Measurements from ENCODE around the gene STON2. TPM values are rescaled to one million over a fixed set of nuclear protein-coding genes. Genes with fewer than 3 reads are reported as not detected.

Gene STON2
- total RNA-seq, 2 donors from 2014 or later: 8.6 to 14.1 TPM

DNA sequence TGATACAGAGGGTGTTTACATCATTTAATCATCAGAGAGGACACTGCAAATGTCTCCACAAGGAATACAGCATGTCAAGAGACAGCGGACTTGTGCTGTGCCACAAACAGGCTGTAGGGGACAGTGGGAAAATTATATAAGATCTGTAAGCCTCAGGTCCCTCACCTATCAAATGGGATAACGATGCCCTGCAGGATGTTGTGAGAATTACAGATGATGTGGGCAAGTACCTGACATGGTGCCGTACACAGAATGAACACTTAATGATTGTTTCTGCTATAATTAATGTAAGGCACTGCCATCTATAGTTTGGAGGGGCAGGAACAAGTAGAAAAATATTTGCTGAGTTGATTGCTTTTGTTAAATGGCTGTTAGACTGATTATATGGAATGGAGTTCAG lies 97.5 kb downstream of the STON2 start:
- Histone ChIP-seq H3K4me1 (no peaks in the 10 kb centered on the region), H3K27me3 (no peaks in the 10 kb centered on the region), H3K9me3 (no peaks in the 10 kb centered on the region), H3K27ac (no peak overlapping the region), H3K36me3 (no peaks in the 10 kb centered on the region), H3K4me3 (no peak overlapping the region)
- TF ChIP-seq, protein P1, sequence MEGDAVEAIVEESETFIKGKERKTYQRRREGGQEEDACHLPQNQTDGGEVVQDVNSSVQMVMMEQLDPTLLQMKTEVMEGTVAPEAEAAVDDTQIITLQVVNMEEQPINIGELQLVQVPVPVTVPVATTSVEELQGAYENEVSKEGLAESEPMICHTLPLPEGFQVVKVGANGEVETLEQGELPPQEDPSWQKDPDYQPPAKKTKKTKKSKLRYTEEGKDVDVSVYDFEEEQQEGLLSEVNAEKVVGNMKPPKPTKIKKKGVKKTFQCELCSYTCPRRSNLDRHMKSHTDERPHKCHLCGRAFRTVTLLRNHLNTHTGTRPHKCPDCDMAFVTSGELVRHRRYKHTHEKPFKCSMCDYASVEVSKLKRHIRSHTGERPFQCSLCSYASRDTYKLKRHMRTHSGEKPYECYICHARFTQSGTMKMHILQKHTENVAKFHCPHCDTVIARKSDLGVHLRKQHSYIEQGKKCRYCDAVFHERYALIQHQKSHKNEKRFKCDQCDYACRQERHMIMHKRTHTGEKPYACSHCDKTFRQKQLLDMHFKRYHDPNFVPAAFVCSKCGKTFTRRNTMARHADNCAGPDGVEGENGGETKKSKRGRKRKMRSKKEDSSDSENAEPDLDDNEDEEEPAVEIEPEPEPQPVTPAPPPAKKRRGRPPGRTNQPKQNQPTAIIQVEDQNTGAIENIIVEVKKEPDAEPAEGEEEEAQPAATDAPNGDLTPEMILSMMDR (IDR thresholded peaks at IDR 0.05): no peak
- no peak for DNase-seq (ENCODE audit: low spot score)

DNA sequence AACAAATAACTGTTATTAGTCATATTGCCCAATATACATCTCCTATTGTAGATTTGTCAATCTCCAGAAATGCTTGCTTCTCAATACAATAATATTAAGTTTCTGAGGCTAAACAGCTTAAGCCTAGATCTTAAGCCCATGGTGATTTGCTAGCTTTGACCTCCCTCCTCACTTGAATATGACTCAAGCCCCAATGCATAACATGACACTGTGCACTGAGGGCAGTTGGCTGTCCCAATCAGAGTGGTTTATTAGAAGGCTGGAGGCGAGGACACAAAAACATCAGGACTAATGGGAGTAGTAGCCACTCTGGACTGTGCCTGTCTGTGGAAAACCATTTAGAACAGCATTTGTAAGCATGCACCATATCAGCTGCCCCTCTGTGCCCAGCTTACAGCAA lies 98.3 kb downstream of the STON2 start:
- TF ChIP-seq, protein P1 (IDR thresholded peaks at IDR 0.05): no peak
- Histone ChIP-seq H3K4me3 (no peak overlapping the region), H3K4me1 (no peaks in the 10 kb centered on the region), H3K27ac (no peak overlapping the region), H3K36me3 (no peaks in the 10 kb centered on the region), H3K27me3 (no peaks in the 10 kb centered on the region), H3K9me3 (no peaks in the 10 kb centered on the region)
- DNase-seq (ENCODE audit: low spot score): no peak

DNA sequence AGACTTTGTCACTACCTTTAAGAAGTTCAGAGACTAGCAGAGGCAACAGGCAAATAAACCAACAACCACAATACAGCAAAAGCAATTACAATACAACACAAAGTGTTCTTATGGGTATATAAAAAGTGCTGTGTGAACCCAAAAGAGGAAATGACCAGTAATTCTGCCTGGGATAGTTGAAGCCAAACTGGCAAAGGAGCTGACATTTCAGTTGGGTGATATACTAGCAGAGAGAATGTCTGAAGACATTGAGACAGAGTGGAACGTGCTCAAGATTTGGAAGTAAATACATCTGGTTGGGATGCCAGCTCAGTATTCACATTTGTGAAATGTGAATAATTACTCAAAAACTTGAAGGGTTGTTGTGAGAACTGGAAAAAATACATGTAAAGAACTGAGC lies 98.8 kb downstream of the STON2 start:
- DNase-seq (ENCODE audit: low spot score): no peak
- TF ChIP-seq, protein P1 (IDR thresholded peaks at IDR 0.05): no peak
- H3K36me3 ChIP-seq: no peaks in the 10 kb centered on the region
- H3K4me1 ChIP-seq: no peaks in the 10 kb centered on the region
- H3K27ac ChIP-seq: no peak overlapping the region
- no peak overlapping the region for H3K4me3 ChIP-seq
- no peaks in the 10 kb centered on the region for H3K9me3 ChIP-seq
- no peaks in the 10 kb centered on the region for H3K27me3 ChIP-seq

DNA sequence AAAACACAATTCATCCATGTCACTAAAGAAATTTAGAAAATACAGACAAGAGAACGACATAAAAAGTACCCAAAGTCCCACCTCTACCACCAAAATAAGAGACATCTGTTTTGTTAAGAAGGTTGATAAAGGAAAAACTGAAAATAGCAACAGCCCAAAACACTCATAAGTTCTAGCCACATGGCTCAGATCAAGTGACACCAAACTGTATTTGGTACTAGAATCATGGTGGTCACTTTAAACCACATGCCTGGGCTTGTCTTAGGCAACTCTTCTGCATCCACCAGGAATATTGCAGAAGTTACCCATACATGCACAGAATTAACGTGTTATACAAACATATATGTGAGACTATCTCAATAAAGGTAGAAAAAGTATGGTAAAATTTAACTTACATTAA lies 101.2 kb downstream of the STON2 start:
- Histone ChIP-seq H3K4me3 (no peak overlapping the region), H3K9me3 (no peaks in the 10 kb centered on the region), H3K4me1 (no peaks in the 10 kb centered on the region), H3K36me3 (no peaks in the 10 kb centered on the region), H3K27ac (no peak overlapping the region), H3K27me3 (no peaks in the 10 kb centered on the region)
- no peak for DNase-seq (ENCODE audit: low spot score)
- TF ChIP-seq, protein P1 (IDR thresholded peaks at IDR 0.05): no peak

DNA sequence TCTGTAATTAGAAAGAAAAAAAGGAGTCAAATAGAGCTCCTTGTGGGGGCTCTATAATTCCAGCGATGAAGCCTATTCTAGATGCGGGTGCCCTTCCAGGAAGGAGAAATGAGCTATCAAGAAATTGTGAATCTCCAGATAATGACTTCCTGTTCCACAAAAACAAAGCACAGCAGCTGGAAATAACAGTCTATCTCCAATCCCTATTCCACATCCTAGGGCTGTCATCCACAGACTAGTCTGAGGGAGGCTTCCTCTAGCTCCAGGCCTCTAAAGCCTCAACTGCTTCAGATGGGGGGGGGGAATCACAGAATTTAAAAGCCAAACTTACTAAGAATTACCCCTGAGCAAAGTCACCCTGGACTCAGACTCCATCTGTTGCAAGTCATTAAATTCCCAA lies 102.0 kb downstream of the STON2 start:
- H3K4me1 ChIP-seq: no peaks in the 10 kb centered on the region
- DNase-seq (ENCODE audit: low spot score): no peak
- TF ChIP-seq, protein P1 (IDR thresholded peaks at IDR 0.05): no peak
- H3K4me3 ChIP-seq: no peak overlapping the region
- no peaks in the 10 kb centered on the region for H3K27me3 ChIP-seq
- no peaks in the 10 kb centered on the region for H3K36me3 ChIP-seq
- H3K27ac ChIP-seq: no peak overlapping the region
- no peaks in the 10 kb centered on the region for H3K9me3 ChIP-seq
